Suprapubic skin (tissue), 4 donors: ENCODE results near the gene GPR149. TPM values are rescaled to one million over a fixed set of nuclear protein-coding genes. Genes with fewer than 3 reads are reported as not detected.
A peak's percentile ranks its signal among the peaks of the same experiment; 100 is the strongest.

ENCODE experiments used
- DNase-seq, 2 donors: peaks; one replicate each; pipeline ENCODE4 v3.0.0-alpha.2; 2019; ENCODE audit warnings: low spot score in 2 of 2
- H3K27ac ChIP-seq: fragments of 200-600 bp; sonication (generic); one replicate; pipeline ENCODE4 v1.5.1; 2019
- H3K27me3 ChIP-seq: fragments of 200-600 bp; sonication (generic); one replicate; pipeline ENCODE4 v1.5.1; 2019
- H3K36me3 ChIP-seq: fragments of 200-600 bp; sonication (generic); one replicate; pipeline ENCODE4 v1.5.1; 2019
- H3K4me1 ChIP-seq: fragments of 200-600 bp; sonication (generic); one replicate; pipeline ENCODE4 v1.5.1; 2019
- H3K4me3 ChIP-seq: fragments of 200-600 bp; sonication (generic); one replicate; pipeline ENCODE4 v1.5.1; 2019; ENCODE audit warnings: mild to moderate bottlenecking
- H3K9me3 ChIP-seq: fragments of 200-600 bp; sonication (generic); one replicate; pipeline ENCODE4 v1.5.1; 2019
- EP300 ChIP-seq: sonication (generic); formaldehyde crosslinking; IDR thresholded peaks from one replicate; pipeline ENCODE4 v1.6.1; 2017; ENCODE audit warnings: antibody characterized with exemption
- POLR2A ChIP-seq, 2 donors: fragments of 450-650 bp; IDR thresholded peaks; one replicate each; pipeline ENCODE4 v1.6.1; 2017; ENCODE audit warnings: antibody characterized with exemption in 2 of 2, mild to moderate bottlenecking in 2 of 2, moderate library complexity in 2 of 2
- POLR2AphosphoS5 ChIP-seq, 3 donors: sonication (generic); formaldehyde crosslinking; IDR thresholded peaks; one replicate each; pipeline ENCODE4 v1.6.1; 2017; ENCODE audit warnings: antibody characterized with exemption in 3 of 3
- WGBS: methylation state at CpG from one replicate; pipeline ENCODE4 v1.1.5; 2018; 5-methylcytosine and 5-hydroxymethylcytosine counted together
- total RNA-seq, 4 donors: library from RNA; depleted of rRNA; stranded (reverse); fragments of >200 nt; gene quantifications; one replicate each; pipeline ENCODE4 v1.1.0, GENCODE V29; 2016
- TF ChIP-seq, protein P1 (sequence below), 2 donors: fragments of 200-600 bp in 1 of 2; fragments of 450-650 bp in 1 of 2; sonication (generic) in 1 of 2; IDR thresholded peaks; one replicate each; pipeline ENCODE4 v1.5.1; 2016 to 2019; ENCODE audit warnings: antibody characterized with exemption in 2 of 2, mild to moderate bottlenecking in 1 of 2, moderate library complexity in 1 of 2

The GPR149 gene
- total RNA-seq, 4 donors from 2014 or later = 0.25 TPM; not detected in 3

GRCh38 chr3:154431043-154431442 is 1.1 kb upstream of the GPR149 start:
- Histone ChIP-seq H3K36me3 (no peaks in the 10 kb centered on the region), H3K9me3 (no peaks in the 10 kb centered on the region), H3K27ac (no peak overlapping the region), H3K4me1 (peaks cover 18% of the 10 kb centered on the region), H3K4me3 (no peak overlapping the region), H3K27me3 (peaks cover 22% of the 10 kb centered on the region)
- DNase-seq = no peak
- TF ChIP-seq EP300 (no peak), POLR2AphosphoS5 (IDR thresholded peaks at IDR 0.05) (no peak), POLR2A (IDR thresholded peaks at IDR 0.05) (no peak)
- TF ChIP-seq, protein P1, sequence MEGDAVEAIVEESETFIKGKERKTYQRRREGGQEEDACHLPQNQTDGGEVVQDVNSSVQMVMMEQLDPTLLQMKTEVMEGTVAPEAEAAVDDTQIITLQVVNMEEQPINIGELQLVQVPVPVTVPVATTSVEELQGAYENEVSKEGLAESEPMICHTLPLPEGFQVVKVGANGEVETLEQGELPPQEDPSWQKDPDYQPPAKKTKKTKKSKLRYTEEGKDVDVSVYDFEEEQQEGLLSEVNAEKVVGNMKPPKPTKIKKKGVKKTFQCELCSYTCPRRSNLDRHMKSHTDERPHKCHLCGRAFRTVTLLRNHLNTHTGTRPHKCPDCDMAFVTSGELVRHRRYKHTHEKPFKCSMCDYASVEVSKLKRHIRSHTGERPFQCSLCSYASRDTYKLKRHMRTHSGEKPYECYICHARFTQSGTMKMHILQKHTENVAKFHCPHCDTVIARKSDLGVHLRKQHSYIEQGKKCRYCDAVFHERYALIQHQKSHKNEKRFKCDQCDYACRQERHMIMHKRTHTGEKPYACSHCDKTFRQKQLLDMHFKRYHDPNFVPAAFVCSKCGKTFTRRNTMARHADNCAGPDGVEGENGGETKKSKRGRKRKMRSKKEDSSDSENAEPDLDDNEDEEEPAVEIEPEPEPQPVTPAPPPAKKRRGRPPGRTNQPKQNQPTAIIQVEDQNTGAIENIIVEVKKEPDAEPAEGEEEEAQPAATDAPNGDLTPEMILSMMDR (IDR thresholded peaks at IDR 0.05) = no peak
- 75% methylated on average over 2 of the region's 2 CpGs for WGBS

GRCh38 chr3:154428286-154429206 is 1.4 kb downstream of the GPR149 start:
- no peaks in the 10 kb centered on the region for H3K9me3 ChIP-seq
- H3K4me1 ChIP-seq = peaks cover 18% of the 10 kb centered on the region
- WGBS = 2% methylated on average over 36 of the region's 59 CpGs
- no peaks in the 10 kb centered on the region for H3K36me3 ChIP-seq
- TF ChIP-seq, protein P1 (IDR thresholded peaks at IDR 0.05) = no peak
- no peak for TF ChIP-seq POLR2AphosphoS5 (IDR thresholded peaks at IDR 0.05)
- no peak for TF ChIP-seq EP300
- TF ChIP-seq POLR2A (IDR thresholded peaks at IDR 0.05) = no peak
- no peak for DNase-seq
- no peak overlapping the region for H3K27ac ChIP-seq
- H3K4me3 ChIP-seq = peak overlapping the region; percentile 44
- peaks cover 22% of the 10 kb centered on the region for H3K27me3 ChIP-seq

GRCh38 chr3:154427685-154428285 is 2.2 kb downstream of the GPR149 start:
- H3K36me3 ChIP-seq = no peaks in the 10 kb centered on the region
- peaks cover 22% of the 10 kb centered on the region for H3K27me3 ChIP-seq
- TF ChIP-seq, protein P1 (IDR thresholded peaks at IDR 0.05) = no peak
- TF ChIP-seq EP300 (no peak), POLR2A (IDR thresholded peaks at IDR 0.05) (no peak), POLR2AphosphoS5 (IDR thresholded peaks at IDR 0.05) (no peak)
- H3K9me3 ChIP-seq = no peaks in the 10 kb centered on the region
- 3% methylated on average over 29 of the region's 29 CpGs for WGBS
- H3K27ac ChIP-seq = no peak overlapping the region
- H3K4me3 ChIP-seq = peak overlapping the region; percentile 44
- no peak for DNase-seq
- peaks cover 18% of the 10 kb centered on the region for H3K4me1 ChIP-seq

DNA sequence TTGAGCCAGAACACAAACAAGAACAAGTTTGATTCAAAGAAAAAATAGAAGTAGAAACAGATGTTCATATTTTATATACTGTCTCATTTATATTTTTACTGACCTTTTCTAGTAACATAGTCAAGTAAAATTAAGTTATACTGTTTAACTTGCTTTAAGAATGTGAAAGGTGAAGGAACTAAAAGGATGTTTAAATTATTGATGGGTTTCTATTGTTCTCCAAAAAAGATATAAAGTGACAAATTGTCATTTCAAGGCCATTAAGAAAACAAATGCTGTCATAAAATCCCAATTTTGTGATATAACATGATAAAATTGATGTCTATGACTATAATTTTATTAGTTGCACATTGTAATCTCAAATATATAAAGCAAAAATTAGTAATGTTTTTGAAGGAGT is 7.3 kb downstream of the GPR149 start:
- no peak for TF ChIP-seq POLR2A (IDR thresholded peaks at IDR 0.05)
- TF ChIP-seq, protein P1 (IDR thresholded peaks at IDR 0.05) = no peak
- no peak for TF ChIP-seq POLR2AphosphoS5 (IDR thresholded peaks at IDR 0.05)
- TF ChIP-seq EP300 = no peak
- no peak overlapping the region for H3K27ac ChIP-seq
- peaks cover 4% of the 10 kb centered on the region for H3K27me3 ChIP-seq
- no peaks in the 10 kb centered on the region for H3K36me3 ChIP-seq
- DNase-seq = no peak
- peaks cover 2% of the 10 kb centered on the region for H3K4me1 ChIP-seq
- H3K4me3 ChIP-seq = no peak overlapping the region
- H3K9me3 ChIP-seq = no peaks in the 10 kb centered on the region

DNA sequence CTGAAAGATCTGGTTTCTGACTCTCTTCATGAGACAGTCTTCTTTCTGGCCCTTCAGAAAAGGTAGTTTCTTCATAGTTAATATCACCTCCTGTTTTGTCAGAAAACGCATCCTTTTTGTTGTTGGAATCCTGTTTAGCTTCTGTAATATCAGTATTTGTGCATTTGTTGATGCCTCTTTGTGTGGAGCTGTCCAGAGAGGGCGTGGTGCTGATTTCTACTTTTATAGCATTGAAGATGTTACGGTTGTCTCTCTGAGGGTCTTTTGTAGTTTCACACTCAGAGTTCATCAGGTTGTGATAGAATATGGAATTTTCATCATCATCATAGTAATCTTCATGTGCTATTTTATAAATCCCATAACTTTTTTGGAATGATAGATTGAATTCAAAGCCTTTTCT is 8.9 kb downstream of the GPR149 start:
- Histone ChIP-seq H3K4me1 (no peaks in the 10 kb centered on the region), H3K36me3 (no peaks in the 10 kb centered on the region), H3K4me3 (no peak overlapping the region), H3K9me3 (no peaks in the 10 kb centered on the region), H3K27ac (no peak overlapping the region), H3K27me3 (no peaks in the 10 kb centered on the region)
- WGBS = 12% methylated on average over 3 of the region's 3 CpGs
- no peak for DNase-seq
- TF ChIP-seq, protein P1 (IDR thresholded peaks at IDR 0.05) = no peak
- TF ChIP-seq POLR2A (IDR thresholded peaks at IDR 0.05) (no peak), EP300 (no peak), POLR2AphosphoS5 (IDR thresholded peaks at IDR 0.05) (no peak)
